Testis (tissue), 2 donors: ENCODE data around the gene TCN1.

Experiments used
- POLR2A ChIP-seq: fragments of 450-650 bp; IDR thresholded peaks from one replicate; pipeline ENCODE4 v1.6.1; 2017; ENCODE audit warnings: antibody characterized with exemption, mild to moderate bottlenecking, moderate library complexity
- TF ChIP-seq, protein P1 (sequence below), 3 experiments: fragments of 450-650 bp in 2 of 3; fragments of 200-600 bp in 1 of 3; sonication (generic) in 1 of 3; IDR thresholded peaks; one replicate each; pipeline ENCODE4 v1.5.1; 2016 to 2019; ENCODE audit warnings: antibody characterized with exemption in 3 of 3, mild to moderate bottlenecking in 2 of 3, moderate library complexity in 1 of 3

DNA sequence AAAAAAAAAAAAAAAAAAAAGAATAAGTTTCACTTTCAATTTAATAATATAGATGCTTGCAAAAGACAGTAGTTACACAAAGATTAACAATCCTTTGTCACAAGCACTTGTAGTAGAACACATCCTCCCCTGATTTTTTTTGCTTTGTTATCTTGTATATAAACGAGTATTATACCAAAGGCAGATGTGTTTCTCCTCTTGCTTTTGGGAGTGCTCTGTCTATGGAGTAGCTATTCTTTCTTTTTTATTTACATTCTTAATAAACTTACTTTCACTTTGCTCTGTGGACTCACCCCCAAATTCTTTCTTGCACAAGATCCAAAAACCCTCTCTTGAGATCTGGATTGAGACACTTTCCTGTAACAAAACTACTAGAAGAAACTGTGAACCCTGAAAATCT, 52.3 kb downstream of the TCN1 start:
- TF ChIP-seq, protein P1, sequence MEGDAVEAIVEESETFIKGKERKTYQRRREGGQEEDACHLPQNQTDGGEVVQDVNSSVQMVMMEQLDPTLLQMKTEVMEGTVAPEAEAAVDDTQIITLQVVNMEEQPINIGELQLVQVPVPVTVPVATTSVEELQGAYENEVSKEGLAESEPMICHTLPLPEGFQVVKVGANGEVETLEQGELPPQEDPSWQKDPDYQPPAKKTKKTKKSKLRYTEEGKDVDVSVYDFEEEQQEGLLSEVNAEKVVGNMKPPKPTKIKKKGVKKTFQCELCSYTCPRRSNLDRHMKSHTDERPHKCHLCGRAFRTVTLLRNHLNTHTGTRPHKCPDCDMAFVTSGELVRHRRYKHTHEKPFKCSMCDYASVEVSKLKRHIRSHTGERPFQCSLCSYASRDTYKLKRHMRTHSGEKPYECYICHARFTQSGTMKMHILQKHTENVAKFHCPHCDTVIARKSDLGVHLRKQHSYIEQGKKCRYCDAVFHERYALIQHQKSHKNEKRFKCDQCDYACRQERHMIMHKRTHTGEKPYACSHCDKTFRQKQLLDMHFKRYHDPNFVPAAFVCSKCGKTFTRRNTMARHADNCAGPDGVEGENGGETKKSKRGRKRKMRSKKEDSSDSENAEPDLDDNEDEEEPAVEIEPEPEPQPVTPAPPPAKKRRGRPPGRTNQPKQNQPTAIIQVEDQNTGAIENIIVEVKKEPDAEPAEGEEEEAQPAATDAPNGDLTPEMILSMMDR (IDR thresholded peaks at IDR 0.05): no peak
- no peak for TF ChIP-seq POLR2A
